Nephron (organoid): Measurements from ENCODE around the gene CST3.

Experiments
- H3K27ac Mint-ChIP-seq, 3 experiments: 2 replicates each; pipeline ENCODE4 v1.8.0; 2020; ENCODE audit warnings: mixed read lengths in 3 of 3, mild to moderate bottlenecking in 2 of 3, moderate library complexity in 1 of 3
- H3K27me3 Mint-ChIP-seq: 2 replicates; pipeline ENCODE4 v1.8.0; 2021; ENCODE audit warnings: low read depth, mild to moderate bottlenecking, moderate library complexity, mixed read lengths
- H3K36me3 Mint-ChIP-seq: 2 replicates; pipeline ENCODE4 v1.8.0; 2020; ENCODE audit warnings: low read depth, mixed read lengths
- H3K4me1 Mint-ChIP-seq: 2 replicates; pipeline ENCODE4 v1.8.0; 2020; ENCODE audit warnings: mixed read lengths
- H3K4me3 Mint-ChIP-seq, 3 experiments: 2 replicates each; pipeline ENCODE4 v1.8.0; 2020; ENCODE audit warnings: mild to moderate bottlenecking in 3 of 3, mixed read lengths in 3 of 3, moderate library complexity in 2 of 3
- H3K9me3 Mint-ChIP-seq: 2 replicates; pipeline ENCODE4 v1.8.0; 2020; ENCODE audit warnings: mixed read lengths
- TF ChIP-seq, protein P1 (sequence below), 3 experiments: fragments of 200-600 bp; sonication (generic); IDR thresholded peaks; one replicate each; pipeline ENCODE4 v1.5.0; 2021; ENCODE audit warnings: antibody characterized with exemption in 3 of 3; ENCODE audit not compliant: unreplicated experiment in 3 of 3

Gene CST3

GRCh38 chr20:23643659-23644058, 5.9 kb upstream of the CST3 start:
- Mint-ChIP-seq H3K27me3 (no peaks in the 10 kb centered on the region), H3K9me3 (no peaks in the 10 kb centered on the region), H3K36me3 (no peaks in the 10 kb centered on the region), H3K4me1 (no peaks in the 10 kb centered on the region), H3K4me3 (no peak overlapping the region), H3K27ac (no peak overlapping the region)
- TF ChIP-seq, protein P1, sequence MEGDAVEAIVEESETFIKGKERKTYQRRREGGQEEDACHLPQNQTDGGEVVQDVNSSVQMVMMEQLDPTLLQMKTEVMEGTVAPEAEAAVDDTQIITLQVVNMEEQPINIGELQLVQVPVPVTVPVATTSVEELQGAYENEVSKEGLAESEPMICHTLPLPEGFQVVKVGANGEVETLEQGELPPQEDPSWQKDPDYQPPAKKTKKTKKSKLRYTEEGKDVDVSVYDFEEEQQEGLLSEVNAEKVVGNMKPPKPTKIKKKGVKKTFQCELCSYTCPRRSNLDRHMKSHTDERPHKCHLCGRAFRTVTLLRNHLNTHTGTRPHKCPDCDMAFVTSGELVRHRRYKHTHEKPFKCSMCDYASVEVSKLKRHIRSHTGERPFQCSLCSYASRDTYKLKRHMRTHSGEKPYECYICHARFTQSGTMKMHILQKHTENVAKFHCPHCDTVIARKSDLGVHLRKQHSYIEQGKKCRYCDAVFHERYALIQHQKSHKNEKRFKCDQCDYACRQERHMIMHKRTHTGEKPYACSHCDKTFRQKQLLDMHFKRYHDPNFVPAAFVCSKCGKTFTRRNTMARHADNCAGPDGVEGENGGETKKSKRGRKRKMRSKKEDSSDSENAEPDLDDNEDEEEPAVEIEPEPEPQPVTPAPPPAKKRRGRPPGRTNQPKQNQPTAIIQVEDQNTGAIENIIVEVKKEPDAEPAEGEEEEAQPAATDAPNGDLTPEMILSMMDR (IDR thresholded peaks at IDR 0.05; ENCODE audit: unreplicated experiment in 3 of 3): no peak

- Mint-ChIP-seq H3K36me3 (no peaks in the 10 kb centered on the region), H3K27me3 (no peaks in the 10 kb centered on the region), H3K27ac (no peak overlapping the region), H3K4me1 (peaks cover under 1% of the 10 kb centered on the region), H3K9me3 (no peaks in the 10 kb centered on the region), H3K4me3 (no peak overlapping the region)
- TF ChIP-seq, protein P1 (IDR thresholded peaks at IDR 0.05; ENCODE audit: unreplicated experiment in 3 of 3): no peak
Measured at GRCh38 chr20:23641936-23642751, 4.4 kb upstream of the CST3 start.

DNA sequence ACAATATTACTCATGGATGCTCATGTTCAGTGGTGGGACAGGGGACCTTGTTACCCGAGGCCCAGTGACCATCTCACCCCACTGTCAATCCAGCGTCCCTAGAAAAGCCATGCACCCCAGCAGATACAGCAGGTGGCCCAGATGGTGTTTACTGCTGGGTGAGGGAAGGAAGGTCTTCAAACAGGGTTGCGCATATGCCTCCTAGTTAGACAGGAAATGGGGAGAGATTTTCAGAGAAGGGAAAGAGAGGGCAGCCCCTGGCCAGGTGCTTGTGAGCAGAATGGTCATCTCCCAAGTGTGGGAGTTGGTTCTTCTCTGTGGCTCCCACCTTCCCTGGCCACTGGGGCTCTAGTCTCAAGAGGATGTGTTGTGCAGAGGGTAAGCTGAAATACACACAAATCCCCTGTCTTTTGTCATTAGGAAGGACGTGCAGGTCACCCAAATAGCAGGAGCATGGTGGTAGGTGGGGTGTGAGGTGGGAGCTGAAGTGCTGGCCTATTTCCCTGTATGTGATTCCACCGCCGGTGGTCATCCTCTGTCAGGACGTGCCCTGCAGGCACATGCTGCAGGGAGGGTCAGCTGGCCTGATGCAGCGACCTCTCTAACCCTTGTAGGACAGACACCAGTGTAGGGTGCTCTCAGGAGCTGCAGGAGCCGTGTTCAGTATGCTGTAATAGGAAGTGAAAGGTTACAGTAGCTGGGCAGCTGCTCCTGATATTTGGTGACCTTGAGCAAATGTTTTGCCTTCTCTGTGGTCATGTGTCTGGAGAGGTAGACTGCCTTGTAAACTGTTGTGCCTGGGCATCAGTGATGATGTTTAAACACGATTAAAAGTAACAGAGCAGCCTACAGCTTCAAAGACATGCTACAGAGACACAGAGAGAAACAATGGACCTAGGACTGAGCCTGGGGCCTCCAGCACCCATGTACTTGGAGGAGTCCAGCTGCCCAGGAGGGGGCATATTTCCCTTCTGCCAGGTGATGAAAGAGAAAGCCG, 3.2 kb upstream of the CST3 start:
- no peaks in the 10 kb centered on the region for H3K27me3 Mint-ChIP-seq
- no peaks in the 10 kb centered on the region for H3K9me3 Mint-ChIP-seq
- TF ChIP-seq, protein P1 (IDR thresholded peaks at IDR 0.05; ENCODE audit: unreplicated experiment in 3 of 3): no peak
- H3K4me1 Mint-ChIP-seq: peaks cover 12% of the 10 kb centered on the region
- H3K4me3 Mint-ChIP-seq: no peak overlapping the region
- H3K27ac Mint-ChIP-seq: no peak overlapping the region
- no peaks in the 10 kb centered on the region for H3K36me3 Mint-ChIP-seq

DNA sequence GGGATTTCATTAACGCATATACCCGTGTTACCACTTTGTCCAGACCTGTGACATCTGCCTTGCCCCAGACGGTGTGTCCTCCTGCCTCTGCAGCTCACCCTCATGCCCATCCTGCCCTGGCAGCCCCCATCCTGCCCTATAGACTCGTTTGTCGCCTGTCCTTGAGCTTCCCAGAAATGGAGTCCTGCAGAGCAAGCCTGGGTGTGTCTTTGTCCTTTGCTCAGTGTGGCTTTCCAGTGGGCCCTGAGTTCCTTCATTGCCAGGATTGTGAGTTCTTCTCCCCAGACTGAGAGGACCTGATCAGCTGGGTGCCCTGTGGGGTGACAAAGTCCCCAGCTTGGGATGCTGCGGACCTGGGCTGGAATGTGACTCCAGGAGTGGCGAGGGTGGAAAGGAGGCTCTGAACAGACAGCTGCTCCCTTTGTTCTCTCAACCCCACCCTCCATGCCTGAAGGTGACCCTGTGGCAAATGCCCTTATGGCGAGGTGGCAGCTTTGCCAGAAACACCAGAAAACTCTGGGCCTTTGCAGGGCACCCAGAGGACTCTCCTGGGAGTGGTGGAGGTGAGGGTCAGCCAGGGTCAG, 2.4 kb upstream of the CST3 start:
- no peaks in the 10 kb centered on the region for H3K36me3 Mint-ChIP-seq
- peaks cover 12% of the 10 kb centered on the region for H3K4me1 Mint-ChIP-seq
- peak overlapping the region; percentile 47 to 65 (median 52) for H3K4me3 Mint-ChIP-seq
- no peaks in the 10 kb centered on the region for H3K9me3 Mint-ChIP-seq
- TF ChIP-seq, protein P1 (IDR thresholded peaks at IDR 0.05; ENCODE audit: unreplicated experiment in 3 of 3): no peak
- no peaks in the 10 kb centered on the region for H3K27me3 Mint-ChIP-seq
- H3K27ac Mint-ChIP-seq: peak overlapping the region in 1 of 3 experiments; percentile 7

DNA sequence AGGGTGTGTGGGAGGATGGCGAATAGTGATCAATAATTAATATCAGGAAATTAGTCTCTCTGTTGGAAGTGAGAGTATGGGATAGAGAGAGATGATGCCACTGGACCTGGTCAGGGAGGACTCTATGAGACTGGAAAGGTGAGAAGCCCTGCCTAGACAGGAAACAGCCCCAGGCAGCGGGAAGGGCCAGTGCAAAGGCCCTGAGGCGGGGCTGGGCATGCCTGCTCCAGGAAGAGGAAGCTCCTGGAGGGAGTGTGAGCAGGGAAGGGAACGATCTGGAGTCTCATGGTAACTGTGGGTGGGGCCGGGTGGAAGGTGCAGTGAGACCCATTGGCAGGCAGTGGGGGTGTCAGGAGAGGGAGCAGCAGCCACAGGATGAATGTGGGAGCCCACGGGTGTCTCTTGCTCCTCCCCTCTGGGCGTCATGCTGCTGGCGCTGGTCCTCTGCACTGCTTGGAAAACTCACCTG, 1.8 kb upstream of the CST3 start:
- peak overlapping the region in 2 of 3 experiments; percentile 7 to 12 for H3K27ac Mint-ChIP-seq
- H3K4me1 Mint-ChIP-seq: peaks cover 16% of the 10 kb centered on the region
- no peaks in the 10 kb centered on the region for H3K9me3 Mint-ChIP-seq
- TF ChIP-seq, protein P1 (IDR thresholded peaks at IDR 0.05; ENCODE audit: unreplicated experiment in 3 of 3): no peak
- no peaks in the 10 kb centered on the region for H3K27me3 Mint-ChIP-seq
- peaks cover 4% of the 10 kb centered on the region for H3K36me3 Mint-ChIP-seq
- H3K4me3 Mint-ChIP-seq: peak overlapping the region; percentile 52 to 68 (median 57)
